ENCODE measurements around the gene RPRD1B. TPM values are rescaled to one million over a fixed set of nuclear protein-coding genes. Genes with fewer than 3 reads are reported as not detected.

RPRD1B gene
- total and polyA plus RNA-seq, 2 donors (not counting 3 experiments of a cell fraction or from before 2014, with no cell fraction given): 13.0 to 29.3 TPM

DNA sequence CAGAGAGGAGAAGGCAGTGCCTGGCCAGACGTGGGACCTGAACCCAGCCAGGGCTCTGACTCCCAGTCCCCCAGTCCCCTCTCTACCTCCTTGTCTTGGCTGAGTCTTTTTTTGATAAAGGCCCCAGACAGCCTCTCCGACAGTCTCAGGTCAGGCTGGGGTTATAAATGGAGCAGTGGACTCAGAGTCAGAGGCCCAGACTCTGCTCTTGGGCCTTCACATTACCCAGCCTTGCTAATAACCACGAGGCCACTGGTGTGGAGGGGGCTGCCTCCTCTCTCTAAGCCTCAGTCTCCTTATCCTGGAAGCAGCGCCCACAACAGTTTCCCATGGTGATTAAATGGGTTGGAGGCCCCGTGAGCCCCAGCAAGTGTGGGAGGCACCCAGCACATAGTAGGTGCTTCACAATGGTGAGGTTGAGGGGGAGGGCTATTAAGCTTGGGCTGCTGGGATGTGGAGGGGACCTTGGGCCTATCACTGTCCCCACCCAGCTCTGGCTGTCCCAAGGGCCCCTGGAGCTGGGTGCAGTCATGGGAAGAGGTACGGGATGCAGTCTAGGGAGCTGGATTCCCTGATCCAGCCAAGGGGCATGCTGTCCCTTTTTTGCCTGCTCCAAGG, 95.8 kb downstream of the RPRD1B start:
- Histone ChIP-seq H2AFZ (ENCODE audit: low read depth, low read length) (no peak overlapping the region), H3K4me3 (replicated peaks in 1 of 3; ENCODE audit: insufficient read depth in 1 of 3, low read depth in 1 of 3, low read length in 3 of 3) (no peak overlapping the region), H4K20me1 (replicated peaks; ENCODE audit: control insufficient read depth, extremely low read depth, insufficient read depth, low read length) (no peaks in the 10 kb centered on the region), H3K4me2 (ENCODE audit: insufficient read depth, low read length) (no peak overlapping the region), H3K36me3 (ENCODE audit: control insufficient read depth in 2 of 2, extremely low read depth in 1 of 2, insufficient read depth in 2 of 2, low read length in 2 of 2) (peaks cover 23 to 41% of the 10 kb centered on the region in 2 experiments), H3K79me2 (ENCODE audit: control insufficient read depth, insufficient read depth, low read length) (no peaks in the 10 kb centered on the region), H3K9me1 (replicated peaks; ENCODE audit: control insufficient read depth, extremely low read depth, insufficient read depth, low read length) (no peaks in the 10 kb centered on the region), H3K4me1 (ENCODE audit: control insufficient read depth, extremely low read depth, insufficient read depth, low read length) (peaks cover 57% of the 10 kb centered on the region), H3K27ac (ENCODE audit: insufficient read depth, low read depth, low read length) (no peak overlapping the region), H3K9me3 (replicated peaks; ENCODE audit: control insufficient read depth, insufficient read depth, low read length) (no peaks in the 10 kb centered on the region), H3K9ac (replicated peaks; ENCODE audit: extremely low read depth, insufficient read depth, low read length) (no peak overlapping the region), H3K27me3 (ENCODE audit: control insufficient read depth in 2 of 2, insufficient read depth in 2 of 2, low read length in 2 of 2) (no peaks in the 10 kb centered on the region)
- TF ChIP-seq, protein P1, sequence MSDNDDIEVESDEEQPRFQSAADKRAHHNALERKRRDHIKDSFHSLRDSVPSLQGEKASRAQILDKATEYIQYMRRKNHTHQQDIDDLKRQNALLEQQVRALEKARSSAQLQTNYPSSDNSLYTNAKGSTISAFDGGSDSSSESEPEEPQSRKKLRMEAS (IDR thresholded peaks at IDR 0.05; ENCODE audit: insufficient read depth, insufficient read length): no peak
- TF ChIP-seq GATA2 (IDR thresholded peaks at IDR 0.05; ENCODE audit: insufficient read depth, insufficient read length, low read depth, low read length): no peak
- TF ChIP-seq POLR2AphosphoS5 (IDR thresholded peaks at IDR 0.05; ENCODE audit: insufficient read depth, low read depth, low read length): no peak
- TF ChIP-seq POLR2A (IDR thresholded peaks at IDR 0.05; ENCODE audit: low read depth, low read length): no peak
- TF ChIP-seq MYC (IDR thresholded peaks at IDR 0.05; ENCODE audit: low read depth, low read length): no peak
- TF ChIP-seq FOS (IDR thresholded peaks at IDR 0.05; ENCODE audit: borderline replicate concordance, insufficient read depth, low read length): no peak
- no peak for TF ChIP-seq JUN (IDR thresholded peaks at IDR 0.05; ENCODE audit: borderline replicate concordance, insufficient read depth, insufficient read length, low read depth)
- no peak for TF ChIP-seq EZH2 (IDR thresholded peaks at IDR 0.05; ENCODE audit: borderline replicate concordance, low read depth, low read length, severe bottlenecking)
- TF ChIP-seq, protein P2, sequence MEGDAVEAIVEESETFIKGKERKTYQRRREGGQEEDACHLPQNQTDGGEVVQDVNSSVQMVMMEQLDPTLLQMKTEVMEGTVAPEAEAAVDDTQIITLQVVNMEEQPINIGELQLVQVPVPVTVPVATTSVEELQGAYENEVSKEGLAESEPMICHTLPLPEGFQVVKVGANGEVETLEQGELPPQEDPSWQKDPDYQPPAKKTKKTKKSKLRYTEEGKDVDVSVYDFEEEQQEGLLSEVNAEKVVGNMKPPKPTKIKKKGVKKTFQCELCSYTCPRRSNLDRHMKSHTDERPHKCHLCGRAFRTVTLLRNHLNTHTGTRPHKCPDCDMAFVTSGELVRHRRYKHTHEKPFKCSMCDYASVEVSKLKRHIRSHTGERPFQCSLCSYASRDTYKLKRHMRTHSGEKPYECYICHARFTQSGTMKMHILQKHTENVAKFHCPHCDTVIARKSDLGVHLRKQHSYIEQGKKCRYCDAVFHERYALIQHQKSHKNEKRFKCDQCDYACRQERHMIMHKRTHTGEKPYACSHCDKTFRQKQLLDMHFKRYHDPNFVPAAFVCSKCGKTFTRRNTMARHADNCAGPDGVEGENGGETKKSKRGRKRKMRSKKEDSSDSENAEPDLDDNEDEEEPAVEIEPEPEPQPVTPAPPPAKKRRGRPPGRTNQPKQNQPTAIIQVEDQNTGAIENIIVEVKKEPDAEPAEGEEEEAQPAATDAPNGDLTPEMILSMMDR (IDR thresholded peaks at IDR 0.05; ENCODE audit: extremely low read depth in 1 of 2, insufficient read depth in 1 of 2, low read depth in 1 of 2, low read length in 2 of 2): no peak
- POLR2A ChIA-PET: no interaction called here
- DNase-seq (ENCODE audit: low read depth, low spot score): no peak
- intact Hi-C loops (cut with micrococcal nuclease): no loop called here
- BruUV-seq (replicated peaks): no TSS peak
- dilution Hi-C loops (cut with MboI; ENCODE audit: extremely low pct_ligation_motif_present, low sequenced_read_pairs): no loop called here
- CTCF ChIA-PET: interaction anchor here (8.4 kb wide), 1 partner anchor 56 kb away, joined by 104 read pairs; no protein-coding TSS in a partner anchor
- FAIRE-seq: no peak
